DMS79 (cell line): ENCODE results near the gene MTA3.

Experiments
- DNase-seq: peaks from one replicate; lab custom pipeline; 2025; lab: John Stamatoyannopoulos, UW

Gene MTA3

GRCh38 chr2:42762823-42763804 lies 194.7 kb downstream of the MTA3 start:
- DNase-seq = no peak

GRCh38 chr2:42764096-42764495 lies 195.7 kb downstream of the MTA3 start, which contains the start of gene OXER1:
TSS of gene OXER1 (minus strand) at chr2:42764135. CDS start at chr2:42764062, 73 bp downstream.
- no peak for DNase-seq

- no peak for DNase-seq
Measured at GRCh38 chr2:42764901-42765300, 196.5 kb downstream of the MTA3 start.

- DNase-seq = no peak
Measured at GRCh38 chr2:42765686-42766085, 197.3 kb downstream of the MTA3 start.

GRCh38 chr2:42767080-42767898 lies 198.9 kb downstream of the MTA3 start:
- no peak for DNase-seq

GRCh38 chr2:42767899-42768705 lies 199.7 kb downstream of the MTA3 start:
- no peak for DNase-seq

GRCh38 chr2:42768706-42769256 lies 200.3 kb downstream of the MTA3 start:
- DNase-seq = no peak

GRCh38 chr2:42769583-42770287 lies 201.3 kb downstream of the MTA3 start:
- DNase-seq = no peak

GRCh38 chr2:42770288-42771131 lies 202.1 kb downstream of the MTA3 start:
- no peak for DNase-seq

- DNase-seq = no peak
Measured at GRCh38 chr2:42771546-42772153, 203.2 kb downstream of the MTA3 start.

- no peak for DNase-seq
Measured at GRCh38 chr2:42775186-42775585, 206.8 kb downstream of the MTA3 start.

- DNase-seq = no peak
Measured at GRCh38 chr2:42775810-42776209, 207.4 kb downstream of the MTA3 start.

- DNase-seq = no peak
Measured at GRCh38 chr2:42777883-42778805, 209.7 kb downstream of the MTA3 start.

GRCh38 chr2:42781181-42781580 lies 212.7 kb downstream of the MTA3 start:
- no peak for DNase-seq

- DNase-seq = no peak
Measured at GRCh38 chr2:42783511-42783910, 215.1 kb downstream of the MTA3 start.

- no peak for DNase-seq
Measured at GRCh38 chr2:42784204-42784880, 215.9 kb downstream of the MTA3 start.

GRCh38 chr2:42786561-42787345 lies 218.3 kb downstream of the MTA3 start:
- no peak for DNase-seq
